GM19238 (cell line): Measurements from ENCODE around the gene ACTC1.

Experiments used
- DNase-seq: peaks from one replicate; pipeline ENCODE4 v3.0.0; 2011; ENCODE audit warnings: low spot score; ENCODE audit not compliant: insufficient read length

ACTC1 gene

DNA sequence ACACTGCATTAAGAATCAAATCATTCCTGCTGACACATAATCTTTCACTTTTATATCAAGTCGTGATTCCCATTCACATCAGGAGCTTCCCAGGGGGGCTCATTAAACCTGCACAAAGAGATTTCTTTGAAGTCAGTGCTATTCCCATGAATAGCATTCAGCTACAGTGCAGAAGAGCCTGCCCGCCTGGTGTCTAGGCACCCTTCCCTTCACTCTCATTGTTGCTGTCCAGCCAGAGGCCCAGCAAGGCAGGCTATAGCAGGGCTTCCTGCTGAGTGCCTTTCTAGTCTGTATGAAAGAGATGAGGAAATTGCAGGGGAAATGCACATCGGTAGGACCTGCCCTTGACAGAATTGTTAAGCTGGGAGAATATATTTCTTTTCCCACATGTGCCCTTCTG is 36.0 kb downstream of the ACTC1 start:
- no peak for DNase-seq

- DNase-seq = no peak
Measured at GRCh38 chr15:34757262-34757661, 38.1 kb downstream of the ACTC1 start.

- no peak for DNase-seq
Measured at GRCh38 chr15:34755419-34755773, 40.0 kb downstream of the ACTC1 start.

DNA sequence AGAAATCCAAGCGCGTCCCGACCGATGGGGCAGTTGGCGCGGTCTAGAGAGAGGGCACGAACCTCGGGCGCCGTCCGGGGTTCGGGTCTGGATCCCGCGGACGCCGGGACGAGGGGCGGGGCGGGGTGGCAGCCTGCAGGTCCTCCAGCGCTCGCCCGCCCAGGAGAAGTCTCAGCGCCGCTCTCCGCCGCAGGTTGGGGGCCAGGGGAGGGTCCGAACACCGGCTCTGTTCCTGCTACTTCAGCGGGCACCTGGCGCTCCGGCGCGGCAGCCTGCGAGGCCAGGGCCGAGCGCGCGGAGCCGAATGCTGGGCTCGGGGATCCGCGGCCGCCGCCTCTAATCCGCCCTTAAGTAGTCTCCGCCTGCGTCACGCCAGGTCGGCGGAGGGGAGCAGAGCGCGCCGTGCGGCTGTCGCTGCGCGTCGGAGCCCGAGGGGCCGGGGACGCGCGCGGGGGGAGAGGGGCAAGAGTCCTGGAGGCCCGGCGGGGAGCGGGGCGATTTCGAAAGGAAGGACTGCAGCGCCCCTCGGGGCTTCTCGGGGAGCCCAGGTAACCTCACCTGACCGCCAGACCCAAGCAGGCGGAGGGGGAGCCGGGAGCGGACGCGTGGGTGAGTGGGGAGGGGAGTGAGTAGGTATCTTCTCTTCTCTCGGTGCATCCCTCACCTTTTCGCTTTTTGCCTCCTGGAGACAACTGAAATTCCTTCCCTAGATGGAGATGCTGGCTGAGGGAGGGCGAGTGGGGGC is 40.5 kb downstream of the ACTC1 start, which contains the start of gene GJD2:
GJD2 (minus strand) TSS at position 325 of the 745 bp plus-strand sequence. CDS start 510 bp downstream, outside the sequence.
- DNase-seq = no peak

DNA sequence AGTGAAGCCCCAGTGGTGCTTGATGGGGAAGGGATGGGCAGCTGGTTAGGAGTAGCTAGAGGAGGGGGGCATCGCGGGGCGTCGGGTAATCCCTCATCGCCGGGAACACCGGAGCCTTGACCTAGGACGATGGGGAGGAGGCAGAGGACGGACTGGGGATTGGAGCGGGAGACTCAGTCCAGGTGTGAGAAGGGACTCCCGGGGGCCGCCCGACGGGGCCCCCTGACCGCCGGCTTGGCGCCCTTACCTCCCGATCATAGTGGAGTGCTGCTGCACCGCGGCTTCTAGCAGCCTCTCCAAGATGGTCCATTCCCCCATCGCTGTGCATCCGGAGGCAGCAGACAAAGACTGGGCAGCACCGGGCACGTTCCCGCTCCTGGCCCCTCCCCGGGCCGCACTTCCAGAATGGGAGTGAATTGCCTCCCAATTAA is 41.2 kb downstream of the ACTC1 start:
- DNase-seq = no peak

GRCh38 chr15:34753236-34753894 is 42.0 kb downstream of the ACTC1 start:
- DNase-seq = no peak

DNA sequence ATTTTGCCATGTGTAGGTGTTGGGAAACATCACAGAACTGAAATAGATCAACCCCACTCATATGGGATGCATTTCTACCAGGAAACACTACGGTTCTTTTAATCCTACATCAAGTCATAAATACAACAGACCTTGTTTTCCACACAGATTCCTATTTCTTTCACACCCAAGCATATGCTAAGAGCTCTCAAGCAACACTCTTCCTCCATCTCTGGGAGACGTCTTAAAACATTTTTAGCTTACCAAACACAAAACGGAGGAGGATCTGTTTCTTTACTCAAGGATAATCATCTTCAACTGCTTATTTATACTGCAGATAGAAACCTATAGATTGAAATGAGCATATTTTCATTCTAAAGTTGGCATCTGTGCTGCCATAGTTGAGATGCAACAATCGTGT is 45.7 kb downstream of the ACTC1 start:
- no peak for DNase-seq
